Measurements from ENCODE around the gene CCDC154.

The CCDC154 gene

GRCh38 chr16:1407753-1408152 lies 36.6 kb downstream of the CCDC154 start:
- no peak for DNase-seq
- in situ Hi-C loops (cut with HindIII; ENCODE audit: low pct_ligation_motif_present, low pct_unique_long_range_greater_than_20kb, low sequenced_read_pairs): no loop called here

- DNase-seq: no peak
- in situ Hi-C loops (cut with HindIII; ENCODE audit: low pct_ligation_motif_present, low pct_unique_long_range_greater_than_20kb, low sequenced_read_pairs): no loop called here
Measured at GRCh38 chr16:1403733-1404132, 40.6 kb downstream of the CCDC154 start.

GRCh38 chr16:1403036-1403435 lies 41.3 kb downstream of the CCDC154 start:
- in situ Hi-C loops (cut with HindIII; ENCODE audit: low pct_ligation_motif_present, low pct_unique_long_range_greater_than_20kb, low sequenced_read_pairs): no loop called here
- no peak for DNase-seq

GRCh38 chr16:1401758-1402154 lies 42.6 kb downstream of the CCDC154 start:
- in situ Hi-C loops (cut with HindIII; ENCODE audit: low pct_ligation_motif_present, low pct_unique_long_range_greater_than_20kb, low sequenced_read_pairs): no loop called here
- no peak for DNase-seq

- in situ Hi-C loops (cut with HindIII; ENCODE audit: low pct_ligation_motif_present, low pct_unique_long_range_greater_than_20kb, low sequenced_read_pairs): no loop called here
- no peak for DNase-seq
Measured at GRCh38 chr16:1401061-1401757, 43.1 kb downstream of the CCDC154 start.

GRCh38 chr16:1398826-1399581 lies 45.4 kb downstream of the CCDC154 start:
- no peak for DNase-seq
- in situ Hi-C loops (cut with HindIII; ENCODE audit: low pct_ligation_motif_present, low pct_unique_long_range_greater_than_20kb, low sequenced_read_pairs): loop anchor here (25.0 kb wide), 1 partner anchor 112 kb away; no protein-coding TSS in a partner anchor

- no peak for DNase-seq
- in situ Hi-C loops (cut with HindIII; ENCODE audit: low pct_ligation_motif_present, low pct_unique_long_range_greater_than_20kb, low sequenced_read_pairs): loop anchor here (25.0 kb wide), 1 partner anchor 111 kb away; no protein-coding TSS in a partner anchor
Measured at GRCh38 chr16:1398351-1398750, 46.0 kb downstream of the CCDC154 start.

- in situ Hi-C loops (cut with HindIII; ENCODE audit: low pct_ligation_motif_present, low pct_unique_long_range_greater_than_20kb, low sequenced_read_pairs): loop anchor here (25.0 kb wide), 1 partner anchor 110 kb away; no protein-coding TSS in a partner anchor
- DNase-seq: no peak
Measured at GRCh38 chr16:1397779-1398178, 46.6 kb downstream of the CCDC154 start.

GRCh38 chr16:1395444-1396031 lies 48.8 kb downstream of the CCDC154 start:
- DNase-seq: no peak
- in situ Hi-C loops (cut with HindIII; ENCODE audit: low pct_ligation_motif_present, low pct_unique_long_range_greater_than_20kb, low sequenced_read_pairs): loop anchor here (25.0 kb wide), 1 partner anchor 108 kb away; no protein-coding TSS in a partner anchor

- no peak for DNase-seq
- in situ Hi-C loops (cut with HindIII; ENCODE audit: low pct_ligation_motif_present, low pct_unique_long_range_greater_than_20kb, low sequenced_read_pairs): loop anchor here (25.0 kb wide), 1 partner anchor 107 kb away; no protein-coding TSS in a partner anchor
Measured at GRCh38 chr16:1394367-1394951, 49.9 kb downstream of the CCDC154 start.

GRCh38 chr16:1393613-1394176 lies 50.7 kb downstream of the CCDC154 start:
- no peak for DNase-seq
- in situ Hi-C loops (cut with HindIII; ENCODE audit: low pct_ligation_motif_present, low pct_unique_long_range_greater_than_20kb, low sequenced_read_pairs): loop anchor here (25.0 kb wide), 1 partner anchor 106 kb away; no protein-coding TSS in a partner anchor

- in situ Hi-C loops (cut with HindIII; ENCODE audit: low pct_ligation_motif_present, low pct_unique_long_range_greater_than_20kb, low sequenced_read_pairs): loop anchor here (25.0 kb wide), 1 partner anchor 106 kb away; no protein-coding TSS in a partner anchor
- no peak for DNase-seq
Measured at GRCh38 chr16:1392826-1393225, 51.5 kb downstream of the CCDC154 start.

GRCh38 chr16:1390239-1390779 lies 54.0 kb downstream of the CCDC154 start:
- no peak for DNase-seq
- in situ Hi-C loops (cut with HindIII; ENCODE audit: low pct_ligation_motif_present, low pct_unique_long_range_greater_than_20kb, low sequenced_read_pairs): loop anchor here (25.0 kb wide), 1 partner anchor 103 kb away; no protein-coding TSS in a partner anchor

- in situ Hi-C loops (cut with HindIII; ENCODE audit: low pct_ligation_motif_present, low pct_unique_long_range_greater_than_20kb, low sequenced_read_pairs): loop anchor here (25.0 kb wide), 1 partner anchor 102 kb away; no protein-coding TSS in a partner anchor
- DNase-seq: no peak
Measured at GRCh38 chr16:1389762-1390161, 54.6 kb downstream of the CCDC154 start.

GRCh38 chr16:1387331-1387730 lies 57.0 kb downstream of the CCDC154 start:
- in situ Hi-C loops (cut with HindIII; ENCODE audit: low pct_ligation_motif_present, low pct_unique_long_range_greater_than_20kb, low sequenced_read_pairs): loop anchor here (25.0 kb wide), 1 partner anchor 100 kb away; no protein-coding TSS in a partner anchor
- DNase-seq: no peak

- DNase-seq: no peak
- in situ Hi-C loops (cut with HindIII; ENCODE audit: low pct_ligation_motif_present, low pct_unique_long_range_greater_than_20kb, low sequenced_read_pairs): loop anchor here (25.0 kb wide), 1 partner anchor 98 kb away; no protein-coding TSS in a partner anchor
Measured at GRCh38 chr16:1385232-1385631, 59.1 kb downstream of the CCDC154 start.

Measured in ACHN (cell line).